ENCODE measurements around the gene RPS6KB1.
"Not testable (repeated sequence)": the region's sequence is repeated elsewhere in the genome, so short reads cannot be mapped to it uniquely, and the experiment has no call there.

Gene RPS6KB1

GRCh38 chr17:59941131-59941530 lies 48.2 kb downstream of the RPS6KB1 start:
- no peak for DNase-seq (ENCODE audit: low spot score)

- not testable (repeated sequence) for DNase-seq (ENCODE audit: low spot score)
These were observed 53.5 kb downstream of the RPS6KB1 start for GRCh38 chr17:59946433-59946832.

- DNase-seq (ENCODE audit: low spot score), result not testable (repeated sequence)
These were observed 54.4 kb downstream of the RPS6KB1 start for GRCh38 chr17:59947310-59947709.

GRCh38 chr17:59950049-59950448 lies 57.1 kb downstream of the RPS6KB1 start:
- DNase-seq (ENCODE audit: low spot score), result no peak

GRCh38 chr17:59954856-59955255 lies 61.9 kb downstream of the RPS6KB1 start:
- DNase-seq (ENCODE audit: low spot score), result no peak

- not testable (repeated sequence) for DNase-seq (ENCODE audit: low spot score)
These were observed 66.7 kb downstream of the RPS6KB1 start for GRCh38 chr17:59959574-59959973.

- DNase-seq (ENCODE audit: low spot score), result no peak
These were observed 69.9 kb downstream of the RPS6KB1 start for GRCh38 chr17:59962739-59963318.

GRCh38 chr17:59963738-59964481 lies 71.0 kb downstream of the RPS6KB1 start:
- DNase-seq (ENCODE audit: low spot score), result peak; percentile 51

GRCh38 chr17:59964482-59965328 lies 71.8 kb downstream of the RPS6KB1 start, which contains the start of gene RNFT1:
Gene RNFT1, minus strand, starts transcription at chr17:59964740. Its CDS starts 77 bp downstream, at chr17:59964663.
- DNase-seq (ENCODE audit: low spot score), result peak; percentile 89

GRCh38 chr17:59971771-59972170 lies 78.8 kb downstream of the RPS6KB1 start:
- DNase-seq (ENCODE audit: low spot score), result not testable (repeated sequence)

- DNase-seq (ENCODE audit: low spot score), result peak; percentile 3
These were observed 79.9 kb downstream of the RPS6KB1 start for GRCh38 chr17:59972778-59973177.

GRCh38 chr17:59973483-59973882 lies 80.6 kb downstream of the RPS6KB1 start:
- not testable (repeated sequence) for DNase-seq (ENCODE audit: low spot score)

GRCh38 chr17:59975166-59975565 lies 82.2 kb downstream of the RPS6KB1 start:
- not testable (repeated sequence) for DNase-seq (ENCODE audit: low spot score)

- not testable (repeated sequence) for DNase-seq (ENCODE audit: low spot score)
These were observed 103.7 kb downstream of the RPS6KB1 start for GRCh38 chr17:59996608-59997007.

Measured in hematopoietic multipotent progenitor cell treated with erythropoietin and hydrocortisone succinate and interleukin-3 and kit ligand, for 17 days (in vitro differentiated cells).